Eye (tissue), 1 donor: ENCODE measurements around the gene PHACTR2.
"Not testable (repeated sequence)": the region's sequence is repeated elsewhere in the genome, so short reads cannot be mapped to it uniquely, and the experiment has no call there.

Source experiments
- DNase-seq: peaks from one replicate; pipeline ENCODE4 v3.0.0-alpha.2; 2015

Gene PHACTR2

GRCh38 chr6:143677891-143678791 is at the start of gene PHACTR2:
Gene PHACTR2, plus strand, starts transcription at chr6:143677965. Its CDS starts 199 bp downstream, at chr6:143678164.
- DNase-seq: peak; percentile 93

- DNase-seq: no peak
Observed at GRCh38 chr6:143629104-143630080, 48.4 kb upstream of the PHACTR2 start.

GRCh38 chr6:143631196-143631595 is 46.6 kb upstream of the PHACTR2 start:
- DNase-seq: not testable (repeated sequence)

- DNase-seq: no peak
Observed at GRCh38 chr6:143632894-143633293, 44.9 kb upstream of the PHACTR2 start.

- DNase-seq: no peak
Observed at GRCh38 chr6:143634486-143634885, 43.3 kb upstream of the PHACTR2 start.

GRCh38 chr6:143637691-143638090 is 40.1 kb upstream of the PHACTR2 start:
- DNase-seq: no peak

GRCh38 chr6:143642403-143642802 is 35.4 kb upstream of the PHACTR2 start:
- DNase-seq: no peak

GRCh38 chr6:143647191-143647590 is 30.6 kb upstream of the PHACTR2 start:
- no peak for DNase-seq

GRCh38 chr6:143647732-143648131 is 30.0 kb upstream of the PHACTR2 start:
- DNase-seq: no peak

GRCh38 chr6:143649319-143649718 is 28.4 kb upstream of the PHACTR2 start:
- DNase-seq: not testable (repeated sequence)

- DNase-seq: not testable (repeated sequence)
Observed at GRCh38 chr6:143651328-143651727, 26.4 kb upstream of the PHACTR2 start.

GRCh38 chr6:143652841-143653331 is 24.9 kb upstream of the PHACTR2 start:
- DNase-seq: no peak

- no peak for DNase-seq
Observed at GRCh38 chr6:143655541-143655940, 22.2 kb upstream of the PHACTR2 start.

GRCh38 chr6:143656026-143656425 is 21.7 kb upstream of the PHACTR2 start:
- DNase-seq: no peak

- DNase-seq: no peak
Observed at GRCh38 chr6:143657809-143658208, 20.0 kb upstream of the PHACTR2 start.

- not testable (repeated sequence) for DNase-seq
Observed at GRCh38 chr6:143660170-143660569, 17.6 kb upstream of the PHACTR2 start.

- DNase-seq: no peak
Observed at GRCh38 chr6:143664171-143664570, 13.6 kb upstream of the PHACTR2 start.

- DNase-seq: not testable (repeated sequence)
Observed at GRCh38 chr6:143666007-143666406, 11.8 kb upstream of the PHACTR2 start.

GRCh38 chr6:143669483-143669882 is 8.3 kb upstream of the PHACTR2 start:
- DNase-seq: not testable (repeated sequence)

GRCh38 chr6:143673669-143674068 is 4.1 kb upstream of the PHACTR2 start:
- peak; percentile 57 for DNase-seq

GRCh38 chr6:143674483-143675381 is 3.0 kb upstream of the PHACTR2 start:
- DNase-seq: no peak

- DNase-seq: no peak
Observed at GRCh38 chr6:143675382-143675900, 2.3 kb upstream of the PHACTR2 start.
